HEK293 (cell line): ENCODE results near the gene NEURL2.

ENCODE experiments used
- HOXA7 ChIP-seq: sonication (generic); formaldehyde crosslinking; IDR thresholded peaks from 2 replicates; pipeline ENCODE4 v1.8.1; 2022; ENCODE audit warnings: missing genetic modification reagents, borderline replicate concordance
- HOXC10 ChIP-seq: sonication (generic); formaldehyde crosslinking; IDR thresholded peaks from 2 replicates; pipeline ENCODE4 v1.8.1; 2023; ENCODE audit warnings: mild to moderate bottlenecking, missing genetic modification reagents
- KLF8 ChIP-seq: fragments of 450-650 bp; formaldehyde crosslinking; IDR thresholded peaks from 2 replicates; pipeline ENCODE4 v1.5.1; 2016; ENCODE audit warnings: missing biosample characterization, missing genetic modification characterization
- PRDM2 ChIP-seq: fragments of 450-650 bp; formaldehyde crosslinking; IDR thresholded peaks from 2 replicates; pipeline ENCODE4 v1.5.1; 2016; ENCODE audit warnings: missing biosample characterization, missing genetic modification characterization, borderline replicate concordance
- PRDM6 ChIP-seq: fragments of 450-650 bp; formaldehyde crosslinking; IDR thresholded peaks from 2 replicates; pipeline ENCODE4 v1.5.1; 2017; ENCODE audit warnings: missing biosample characterization, missing genetic modification characterization
- ZNF114 ChIP-seq: fragments of 450-650 bp; formaldehyde crosslinking; IDR thresholded peaks from 2 replicates; pipeline ENCODE4 v1.5.0; 2017; ENCODE audit warnings: missing biosample characterization, missing genetic modification characterization
- ZNF148 ChIP-seq: fragments of 450-650 bp; formaldehyde crosslinking; IDR thresholded peaks from 2 replicates; pipeline ENCODE4 v1.5.0; 2017; ENCODE audit warnings: missing biosample characterization, missing genetic modification characterization, borderline replicate concordance
- ZNF184 ChIP-seq: fragments of 450-650 bp; IDR thresholded peaks from 2 replicates; pipeline ENCODE4 v1.5.1; 2018; ENCODE audit warnings: missing biosample characterization, mild to moderate bottlenecking, missing genetic modification characterization
- ZNF223 ChIP-seq: fragments of 450-650 bp; formaldehyde crosslinking; IDR thresholded peaks from 2 replicates; pipeline ENCODE4 v1.5.1; 2016; ENCODE audit warnings: missing biosample characterization, missing genetic modification characterization
- ZNF274 ChIP-seq, 2 experiments: fragments of 200-500 bp in 1 of 2; fragments of 450-650 bp in 1 of 2; sonication (Bioruptor generic) in 1 of 2; formaldehyde crosslinking in 1 of 2; IDR thresholded peaks; 2 replicates each; pipeline versions ENCODE4 v1.5.1 to v1.6.1; 2014 to 2016; ENCODE audit warnings: borderline replicate concordance in 1 of 2, inconsistent platforms in 1 of 2, low read length in 1 of 2, missing biosample characterization in 1 of 2, missing genetic modification characterization in 1 of 2
- ZNF311 ChIP-seq: fragments of 450-650 bp; formaldehyde crosslinking; IDR thresholded peaks from 2 replicates; pipeline ENCODE4 v1.5.1; 2017; ENCODE audit warnings: missing biosample characterization, missing genetic modification characterization, borderline replicate concordance
- ZNF366 ChIP-seq: fragments of 450-650 bp; formaldehyde crosslinking; conservative IDR thresholded peaks from 2 replicates; pipeline ENCODE4 v1.5.1; 2016; ENCODE audit warnings: missing biosample characterization, missing genetic modification characterization
- ZNF48 ChIP-seq: fragments of 450-650 bp; formaldehyde crosslinking; IDR thresholded peaks from 2 replicates; pipeline ENCODE4 v1.5.1; 2016; ENCODE audit warnings: missing biosample characterization, missing genetic modification characterization
- ZNF580 ChIP-seq: fragments of 450-650 bp; formaldehyde crosslinking; IDR thresholded peaks from 2 replicates; pipeline ENCODE4 v1.5.1; 2016; ENCODE audit warnings: missing biosample characterization, missing genetic modification characterization
- ZNF596 ChIP-seq: fragments of 450-650 bp; IDR thresholded peaks from 2 replicates; pipeline ENCODE4 v1.5.0; 2018; ENCODE audit warnings: missing biosample characterization, mild to moderate bottlenecking, missing genetic modification characterization, moderate library complexity
- ZNF664 ChIP-seq: fragments of 450-650 bp; formaldehyde crosslinking; IDR thresholded peaks from 2 replicates; pipeline ENCODE4 v1.5.1; 2016; ENCODE audit warnings: missing biosample characterization, missing genetic modification characterization
- ZNF677 ChIP-seq: fragments of 450-650 bp; IDR thresholded peaks from 2 replicates; pipeline ENCODE4 v1.5.0; 2018; ENCODE audit warnings: missing biosample characterization, mild to moderate bottlenecking, missing genetic modification characterization, moderate library complexity
- ZNF768 ChIP-seq: fragments of 450-650 bp; formaldehyde crosslinking; IDR thresholded peaks from 2 replicates; pipeline ENCODE4 v1.5.1; 2018; ENCODE audit warnings: missing biosample characterization, mild to moderate bottlenecking, missing genetic modification characterization
- ZNF777 ChIP-seq: fragments of 450-650 bp; formaldehyde crosslinking; IDR thresholded peaks from 2 replicates; pipeline ENCODE4 v1.5.1; 2017; ENCODE audit warnings: missing biosample characterization, missing genetic modification characterization, borderline replicate concordance
- ZNF791 ChIP-seq: fragments of 450-650 bp; formaldehyde crosslinking; IDR thresholded peaks from 2 replicates; pipeline ENCODE4 v1.5.1; 2016; ENCODE audit warnings: missing biosample characterization, missing genetic modification characterization
- TF ChIP-seq, protein P1 (sequence below): fragments of 450-650 bp; formaldehyde crosslinking; IDR thresholded peaks from 2 replicates; pipeline ENCODE4 v1.5.1; 2017; ENCODE audit warnings: missing biosample characterization, missing genetic modification characterization
- TF ChIP-seq, protein P2 (sequence below): fragments of 450-650 bp; formaldehyde crosslinking; IDR thresholded peaks from 2 replicates; pipeline ENCODE4 v1.5.1; 2016; ENCODE audit warnings: missing biosample characterization, missing genetic modification characterization, borderline replicate concordance

Gene NEURL2

DNA sequence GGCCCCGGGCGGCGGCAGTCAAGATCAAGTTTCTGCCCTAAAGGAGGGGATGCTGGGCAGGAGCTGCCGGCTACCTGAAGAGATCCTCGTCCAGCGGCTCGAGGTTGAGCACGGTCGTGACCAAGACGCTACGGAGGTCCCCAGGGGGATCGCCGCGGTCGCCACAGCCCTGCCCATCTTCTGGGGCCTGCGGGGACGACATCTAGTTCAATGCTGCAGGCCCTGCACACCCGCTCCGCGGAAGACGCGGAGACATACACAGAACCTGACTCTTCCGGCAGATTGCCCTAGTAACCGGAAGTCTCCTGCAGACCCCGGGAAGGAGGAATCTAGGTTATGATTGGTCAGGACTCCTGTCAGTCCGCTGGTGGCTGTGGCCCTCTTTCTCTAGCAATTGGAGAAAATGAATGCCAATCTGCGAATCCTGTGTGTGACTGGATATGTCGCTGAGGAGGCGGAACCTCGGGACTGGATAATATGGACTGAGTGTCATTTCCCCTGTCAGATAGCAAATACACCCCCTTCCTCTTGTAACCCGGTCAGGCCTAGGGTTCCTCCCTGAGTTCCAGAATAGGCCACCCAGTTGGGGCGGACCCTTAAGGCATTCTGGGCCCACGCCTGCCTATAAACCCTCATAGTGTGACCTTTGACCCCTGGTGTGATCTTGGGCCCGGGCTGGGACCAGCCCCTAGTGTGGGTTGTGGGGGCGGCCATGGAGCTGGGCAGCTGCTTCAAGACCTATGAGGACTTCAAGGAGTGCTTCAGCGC, 33.7 kb downstream of the NEURL2 start, which contains the start of the genes ACOT8 and ZSWIM3 (continued):
- TF ChIP-seq ZNF791 (tag by site-specific recombination), result no peak
- TF ChIP-seq PRDM6 (tag by site-specific recombination), result no peak
- TF ChIP-seq ZNF223, result no peak
- no peak for TF ChIP-seq ZNF677 (tag by site-specific recombination)
- TF ChIP-seq ZNF48, result no peak
- TF ChIP-seq ZNF184, result no peak
- TF ChIP-seq, protein P1, sequence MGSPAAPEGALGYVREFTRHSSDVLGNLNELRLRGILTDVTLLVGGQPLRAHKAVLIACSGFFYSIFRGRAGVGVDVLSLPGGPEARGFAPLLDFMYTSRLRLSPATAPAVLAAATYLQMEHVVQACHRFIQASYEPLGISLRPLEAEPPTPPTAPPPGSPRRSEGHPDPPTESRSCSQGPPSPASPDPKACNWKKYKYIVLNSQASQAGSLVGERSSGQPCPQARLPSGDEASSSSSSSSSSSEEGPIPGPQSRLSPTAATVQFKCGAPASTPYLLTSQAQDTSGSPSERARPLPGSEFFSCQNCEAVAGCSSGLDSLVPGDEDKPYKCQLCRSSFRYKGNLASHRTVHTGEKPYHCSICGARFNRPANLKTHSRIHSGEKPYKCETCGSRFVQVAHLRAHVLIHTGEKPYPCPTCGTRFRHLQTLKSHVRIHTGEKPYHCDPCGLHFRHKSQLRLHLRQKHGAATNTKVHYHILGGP (tag by site-specific recombination), result no peak
- TF ChIP-seq HOXA7, result no peak
- peak; percentile 94 for TF ChIP-seq ZNF580 (tag by site-specific recombination)
- no peak for TF ChIP-seq ZNF366 (tag by site-specific recombination)
- TF ChIP-seq ZNF274 (IDR thresholded peaks at IDR 0.05; ENCODE audit: low read length), result no peak
- no peak for TF ChIP-seq ZNF274 (tag by site-specific recombination; IDR thresholded peaks at IDR 0.05; ENCODE audit: borderline replicate concordance)
- no peak for TF ChIP-seq ZNF114 (tag by site-specific recombination)
- TF ChIP-seq HOXC10 (CRISPR knock-in tag), result no peak
- no peak for TF ChIP-seq ZNF768 (tag by site-specific recombination)
- TF ChIP-seq, protein P2, sequence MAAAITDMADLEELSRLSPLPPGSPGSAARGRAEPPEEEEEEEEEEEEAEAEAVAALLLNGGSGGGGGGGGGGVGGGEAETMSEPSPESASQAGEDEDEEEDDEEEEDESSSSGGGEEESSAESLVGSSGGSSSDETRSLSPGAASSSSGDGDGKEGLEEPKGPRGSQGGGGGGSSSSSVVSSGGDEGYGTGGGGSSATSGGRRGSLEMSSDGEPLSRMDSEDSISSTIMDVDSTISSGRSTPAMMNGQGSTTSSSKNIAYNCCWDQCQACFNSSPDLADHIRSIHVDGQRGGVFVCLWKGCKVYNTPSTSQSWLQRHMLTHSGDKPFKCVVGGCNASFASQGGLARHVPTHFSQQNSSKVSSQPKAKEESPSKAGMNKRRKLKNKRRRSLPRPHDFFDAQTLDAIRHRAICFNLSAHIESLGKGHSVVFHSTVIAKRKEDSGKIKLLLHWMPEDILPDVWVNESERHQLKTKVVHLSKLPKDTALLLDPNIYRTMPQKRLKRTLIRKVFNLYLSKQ (tag by site-specific recombination), result no peak
- TF ChIP-seq ZNF148, result no peak
- TF ChIP-seq KLF8 (tag by site-specific recombination), result no peak
- TF ChIP-seq ZNF664 (tag by site-specific recombination), result no peak
- TF ChIP-seq ZNF311, result no peak
- TF ChIP-seq PRDM2 (tag by site-specific recombination), result no peak
- TF ChIP-seq ZNF777 (tag by site-specific recombination), result no peak
- no peak for TF ChIP-seq ZNF596 (tag by site-specific recombination)
